Fibroblast of lung (primary cell): ENCODE results near the gene PSMC5.

Experiments
- CTCF ChIP-seq, 2 donors: IDR thresholded peaks in 1 of 2; conservative IDR thresholded peaks in 1 of 2; 1 replicate in 1 of 2; 2 replicates in 1 of 2; pipeline ENCODE4 v1.5.1; 2011 to 2012; ENCODE audit warnings: low read length in 2 of 2, control low read depth in 1 of 2, inconsistent platforms in 1 of 2, low read depth in 1 of 2, mild to moderate bottlenecking in 1 of 2
- EZH2 ChIP-seq: IDR thresholded peaks from 2 replicates; pipeline ENCODE4 v1.5.1; 2012; ENCODE audit warnings: low read length, control low read depth, mild to moderate bottlenecking; ENCODE audit errors: missing control alignments

GRCh38 chr17:63800783-63801182 is 26.4 kb upstream of the PSMC5 start:
- TF ChIP-seq CTCF (conservative IDR thresholded peaks at IDR 0.05 in 1 of 2, IDR thresholded peaks at IDR 0.05 in 1 of 2; ENCODE audit: low read depth in 1 of 2, low read length in 2 of 2) (no peak), EZH2 (no peak)
